ENCODE results near the gene SPTLC2. TPM values are rescaled to one million over a fixed set of nuclear protein-coding genes. Genes with fewer than 3 reads are reported as not detected.

The SPTLC2 gene
- total RNA-seq, 4 donors from 2014 or later = 13.2 to 35.2 (median 20.5) TPM

DNA sequence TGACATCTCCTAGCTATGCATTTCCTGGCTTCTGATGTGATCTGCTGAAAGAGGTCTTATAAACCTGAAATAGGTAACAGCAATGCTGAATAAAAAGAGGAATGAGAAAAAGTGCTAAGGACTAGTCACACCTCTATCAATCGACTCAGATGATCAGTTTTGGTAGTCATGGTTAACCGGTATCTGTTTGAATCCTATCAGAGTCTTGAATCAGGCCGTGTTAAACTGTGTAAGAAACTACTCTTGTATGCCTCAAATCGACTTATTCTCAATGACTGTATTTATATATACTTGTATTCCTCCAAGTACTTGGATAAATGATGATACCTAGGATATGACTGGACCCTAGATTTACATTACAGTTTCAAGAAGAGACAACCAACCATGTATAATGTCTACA lies 107.1 kb downstream of the SPTLC2 start:
- no peak for ATAC-seq
- no peaks in the 10 kb centered on the region for H3K9me3 ChIP-seq
- no peaks in the 10 kb centered on the region for H3K4me1 ChIP-seq
- H3K27me3 ChIP-seq = no peaks in the 10 kb centered on the region
- no peak for TF ChIP-seq POLR2A (IDR thresholded peaks at IDR 0.05)
- no peak for TF ChIP-seq EP300 (IDR thresholded peaks at IDR 0.05)
- TF ChIP-seq, protein P1, sequence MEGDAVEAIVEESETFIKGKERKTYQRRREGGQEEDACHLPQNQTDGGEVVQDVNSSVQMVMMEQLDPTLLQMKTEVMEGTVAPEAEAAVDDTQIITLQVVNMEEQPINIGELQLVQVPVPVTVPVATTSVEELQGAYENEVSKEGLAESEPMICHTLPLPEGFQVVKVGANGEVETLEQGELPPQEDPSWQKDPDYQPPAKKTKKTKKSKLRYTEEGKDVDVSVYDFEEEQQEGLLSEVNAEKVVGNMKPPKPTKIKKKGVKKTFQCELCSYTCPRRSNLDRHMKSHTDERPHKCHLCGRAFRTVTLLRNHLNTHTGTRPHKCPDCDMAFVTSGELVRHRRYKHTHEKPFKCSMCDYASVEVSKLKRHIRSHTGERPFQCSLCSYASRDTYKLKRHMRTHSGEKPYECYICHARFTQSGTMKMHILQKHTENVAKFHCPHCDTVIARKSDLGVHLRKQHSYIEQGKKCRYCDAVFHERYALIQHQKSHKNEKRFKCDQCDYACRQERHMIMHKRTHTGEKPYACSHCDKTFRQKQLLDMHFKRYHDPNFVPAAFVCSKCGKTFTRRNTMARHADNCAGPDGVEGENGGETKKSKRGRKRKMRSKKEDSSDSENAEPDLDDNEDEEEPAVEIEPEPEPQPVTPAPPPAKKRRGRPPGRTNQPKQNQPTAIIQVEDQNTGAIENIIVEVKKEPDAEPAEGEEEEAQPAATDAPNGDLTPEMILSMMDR (IDR thresholded peaks at IDR 0.05) = no peak
- TF ChIP-seq POLR2AphosphoS5 (IDR thresholded peaks at IDR 0.05) = no peak
- WGBS, 2 donors (ENCODE audit: low coverage in 1 of 2) = 73 to 90% methylated on average over 4 of the region's 4 CpGs
- H3K27ac ChIP-seq = no peak overlapping the region
- peaks cover 4 to 70% of the 10 kb centered on the region in 2 donors for H3K36me3 ChIP-seq
- no peak overlapping the region for H3K4me3 ChIP-seq

GRCh38 chr14:77508876-77509275 lies 107.6 kb downstream of the SPTLC2 start:
- no peak overlapping the region for H3K27ac ChIP-seq
- WGBS, 2 donors (ENCODE audit: low coverage in 1 of 2) = 86 to 96% methylated on average over 2 to 3 of the region's 3 CpGs
- peaks cover 4 to 66% of the 10 kb centered on the region in 2 donors for H3K36me3 ChIP-seq
- TF ChIP-seq, protein P1 (IDR thresholded peaks at IDR 0.05) = no peak
- TF ChIP-seq POLR2A (IDR thresholded peaks at IDR 0.05) = no peak
- no peak overlapping the region for H3K4me3 ChIP-seq
- ATAC-seq = no peak
- H3K9me3 ChIP-seq = peaks cover 0 to 4% (median 0%) of the 10 kb centered on the region in 3 donors
- H3K27me3 ChIP-seq = no peaks in the 10 kb centered on the region
- no peaks in the 10 kb centered on the region for H3K4me1 ChIP-seq

DNA sequence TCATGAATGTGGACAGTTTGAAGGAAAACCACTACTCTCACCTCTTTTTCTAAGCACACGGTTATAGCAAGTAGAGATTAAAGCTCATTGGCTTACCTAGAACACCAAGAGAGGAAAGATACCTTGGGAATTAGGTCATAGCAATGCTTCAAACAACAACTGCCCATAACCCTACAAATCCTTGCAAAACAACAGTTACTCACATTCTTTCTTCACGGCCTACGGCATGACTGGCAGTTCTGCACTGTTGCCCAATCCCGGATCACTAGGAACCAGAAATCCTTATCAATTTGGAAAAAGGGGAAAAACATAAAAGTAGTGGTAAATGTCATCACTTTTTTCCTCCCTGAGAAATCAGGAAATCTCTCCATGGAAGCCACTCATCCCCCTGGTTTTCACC lies 108.2 kb downstream of the SPTLC2 start:
- Histone ChIP-seq H3K9me3 (peaks cover 0 to 9% (median 0%) of the 10 kb centered on the region in 3 donors), H3K36me3 (peaks cover 4 to 64% of the 10 kb centered on the region in 2 donors), H3K4me3 (no peak overlapping the region), H3K27ac (no peak overlapping the region), H3K4me1 (no peaks in the 10 kb centered on the region), H3K27me3 (no peaks in the 10 kb centered on the region)
- ATAC-seq = no peak
- no peak for TF ChIP-seq EP300 (IDR thresholded peaks at IDR 0.05)
- 86 to 89% methylated on average over 4 of the region's 4 CpGs for WGBS, 2 donors (ENCODE audit: low coverage in 1 of 2)

DNA sequence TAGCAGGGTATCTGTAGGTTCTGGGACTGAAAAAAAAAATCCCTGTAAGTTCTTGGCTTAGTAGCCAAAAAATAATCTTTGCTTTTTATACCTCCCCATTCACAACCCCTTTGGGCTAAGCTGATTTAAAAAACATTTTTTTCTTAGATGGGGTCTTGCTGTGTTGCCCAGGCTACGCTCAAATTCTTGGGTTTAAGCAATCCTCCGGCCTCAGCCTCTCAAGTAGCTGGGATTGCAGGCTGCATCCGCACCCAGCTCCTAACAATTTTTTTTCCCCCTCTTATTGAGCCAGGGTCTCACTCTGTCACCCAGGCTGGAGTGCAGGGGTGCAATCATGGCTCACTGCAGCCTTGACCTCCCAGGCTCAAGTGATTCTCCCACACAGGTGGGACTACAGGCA lies 108.7 kb downstream of the SPTLC2 start:
- H3K9me3 ChIP-seq = peaks cover 0 to 9% (median 0%) of the 10 kb centered on the region in 3 donors
- H3K36me3 ChIP-seq = peaks cover 4 to 64% of the 10 kb centered on the region in 2 donors
- H3K27ac ChIP-seq = no peak overlapping the region
- no peaks in the 10 kb centered on the region for H3K4me1 ChIP-seq
- H3K4me3 ChIP-seq = no peak overlapping the region
- 93 to 100% methylated on average over 3 of the region's 3 CpGs for WGBS, 2 donors (ENCODE audit: low coverage in 1 of 2)
- TF ChIP-seq EP300 (IDR thresholded peaks at IDR 0.05) (no peak), POLR2A (IDR thresholded peaks at IDR 0.05) (no peak), POLR2AphosphoS5 (IDR thresholded peaks at IDR 0.05) (no peak)
- TF ChIP-seq, protein P1 (IDR thresholded peaks at IDR 0.05) = no peak
- no peak for ATAC-seq
- no peaks in the 10 kb centered on the region for H3K27me3 ChIP-seq

DNA sequence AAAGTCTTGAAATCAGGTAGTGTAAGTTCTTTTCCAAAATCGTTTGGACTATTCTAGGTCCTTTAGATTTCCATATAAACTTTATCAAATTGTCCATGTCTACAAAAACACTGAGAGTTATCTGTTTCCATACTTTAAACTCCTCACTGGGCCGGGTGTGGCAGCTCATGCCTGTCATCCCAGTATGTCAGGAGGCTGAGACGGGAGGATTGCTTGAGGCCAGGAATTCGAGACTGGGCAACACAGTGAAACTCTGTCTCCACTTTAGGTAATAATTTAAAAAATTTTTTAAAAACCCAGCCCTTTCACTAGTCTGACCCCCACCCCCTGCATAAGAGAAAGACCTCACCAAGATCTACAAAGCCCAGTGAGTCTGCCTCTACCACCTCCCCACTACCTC lies 111.4 kb downstream of the SPTLC2 start:
- no peak overlapping the region for H3K27ac ChIP-seq
- peaks cover 1% of the 10 kb centered on the region for H3K27me3 ChIP-seq
- no peak overlapping the region for H3K4me3 ChIP-seq
- ATAC-seq = no peak
- peaks cover 0 to 9% (median 0%) of the 10 kb centered on the region in 3 donors for H3K9me3 ChIP-seq
- no peaks in the 10 kb centered on the region for H3K4me1 ChIP-seq
- H3K36me3 ChIP-seq = peaks cover 0 to 37% of the 10 kb centered on the region in 2 donors
- WGBS, 2 donors (ENCODE audit: low coverage in 1 of 2) = 69 to 73% methylated on average over 4 of the region's 4 CpGs
- no peak for TF ChIP-seq EP300 (IDR thresholded peaks at IDR 0.05)
- TF ChIP-seq, protein P1 (IDR thresholded peaks at IDR 0.05) = no peak
- TF ChIP-seq POLR2AphosphoS5 (IDR thresholded peaks at IDR 0.05) = no peak
- TF ChIP-seq POLR2A (IDR thresholded peaks at IDR 0.05) = no peak

All from gastroesophageal sphincter (tissue), 4 donors.